GM12878 (cell line): ENCODE results near the gene HIVEP2. TPM values are rescaled to one million over a fixed set of nuclear protein-coding genes. Genes with fewer than 3 reads are reported as not detected.

Source experiments
- ATAC-seq: fragments of 200-7000 bp; cut with Tn5 transposase; 3 replicates; pipeline ENCODE4 v1.9.1; 2020; ENCODE audit warnings: mild to moderate bottlenecking, moderate library complexity
- BruUV-seq: library from RNA; stranded (reverse); fragments of 400-500 nt; replicated peaks from 2 replicates; lab custom pipeline; 2021; lab: Mats Ljungman, UMichigan
- CTCF ChIA-PET: fragments of 300-600 bp; sonication (Branson Sonifier 250); formaldehyde crosslinking; extraction: SDS; loops from one replicate; lab custom pipeline; 2021; ENCODE audit warnings: inconsistent platforms; lab: Yijun Ruan, JAX
- POLR2A ChIA-PET: fragments of 350-600 bp; formaldehyde crosslinking; extraction: SDS; loops from one replicate; lab custom pipeline; 2021; ENCODE audit warnings: inconsistent platforms; lab: Charles Lee
- RAD21 ChIA-PET: fragments of 300-600 bp; sonication (Branson Sonifier 250); formaldehyde crosslinking; loops from one replicate; lab custom pipeline; 2023; ENCODE audit warnings: antibody characterized with exemption; ENCODE audit not compliant: unreplicated experiment; lab: Charles Lee
- SMC1A ChIA-PET: fragments of 300-600 bp; sonication (Branson Sonifier 250); formaldehyde crosslinking; loops from one replicate; lab custom pipeline; 2023; ENCODE audit not compliant: unreplicated experiment, uncharacterized antibody; lab: Charles Lee
- DNase-seq: peaks from one replicate; pipeline ENCODE4 v3.0.0-alpha.2; 2011; ENCODE audit warnings: low read depth, low spot score
- FAIRE-seq: peaks from 3 replicates; lab custom pipeline; 2011; peaks lifted over from hg19 to GRCh38; lab: Jason Lieb, UNC
- H2AFZ ChIP-seq: 2 replicates; pipeline ENCODE4 v1.6.0; 2011; ENCODE audit warnings: low read depth, low read length, control low read depth; ENCODE audit not compliant: control insufficient read depth
- H3K27ac ChIP-seq: 2 replicates; pipeline ENCODE4 v1.5.1; 2011; ENCODE audit warnings: control low read depth; ENCODE audit not compliant: control insufficient read depth, insufficient read depth
- H3K27me3 ChIP-seq, 2 experiments: replicated peaks in 1 of 2; 2 replicates each; pipeline versions ENCODE4 v1.6.0 to v1.6.1; 2011; ENCODE audit warnings: low read length in 1 of 2; ENCODE audit not compliant: control insufficient read depth in 2 of 2, insufficient read depth in 2 of 2
- H3K36me3 ChIP-seq, 2 experiments: 2 replicates each; pipeline ENCODE4 v1.5.1; 2011; ENCODE audit warnings: low read length in 1 of 2; ENCODE audit not compliant: control insufficient read depth in 2 of 2, insufficient read depth in 2 of 2
- H3K4me1 ChIP-seq: 2 replicates; pipeline ENCODE4 v1.6.1; 2011; ENCODE audit warnings: mild to moderate bottlenecking, low read length, moderate library complexity, mixed read lengths; ENCODE audit not compliant: control insufficient read depth, insufficient read depth
- H3K4me2 ChIP-seq: 2 replicates; pipeline ENCODE4 v1.6.0; 2011; ENCODE audit warnings: control low read depth; ENCODE audit not compliant: control insufficient read depth, insufficient read depth
- H3K4me3 ChIP-seq: fragments of 200-600 bp; sonication (generic); 2 replicates; pipeline ENCODE4 v1.5.1; 2016
- H3K79me2 ChIP-seq: 2 replicates; pipeline ENCODE4 v1.6.0; 2011; ENCODE audit warnings: low read length; ENCODE audit not compliant: control insufficient read depth, insufficient read depth
- H3K9ac ChIP-seq: 2 replicates; pipeline ENCODE4 v1.8.0; 2011; ENCODE audit warnings: low read length, control low read depth, mixed read lengths; ENCODE audit not compliant: control insufficient read depth, insufficient read depth
- H3K9me3 ChIP-seq: replicated peaks from 3 replicates; pipeline ENCODE4 v1.5.1; 2011; ENCODE audit warnings: mild to moderate bottlenecking, low read length; ENCODE audit not compliant: control insufficient read depth, insufficient read depth
- H4K20me1 ChIP-seq: 2 replicates; pipeline ENCODE4 v1.6.0; 2011; ENCODE audit not compliant: control insufficient read depth, insufficient read depth
- KAT2A ChIP-seq: conservative IDR thresholded peaks from 2 replicates; pipeline ENCODE4 v1.6.1; 2011; ENCODE audit warnings: low read depth, low read length; ENCODE audit not compliant: control insufficient read depth
- NBN ChIP-seq: fragments of 450-650 bp; IDR thresholded peaks from 2 replicates; pipeline ENCODE4 v1.6.1; 2016
- NFYB ChIP-seq: IDR thresholded peaks from 2 replicates; pipeline ENCODE4 v1.6.1; 2011; ENCODE audit warnings: low read depth, mild to moderate bottlenecking, low read length, improper control_type of control experiment, moderate library complexity; ENCODE audit not compliant: insufficient read depth
- PAX5 ChIP-seq: IDR thresholded peaks from 2 replicates; pipeline ENCODE4 v1.6.1; 2011; ENCODE audit warnings: low read depth, low read length, borderline replicate concordance
- TCF7 ChIP-seq: IDR thresholded peaks from 2 replicates; pipeline ENCODE4 v1.6.1; 2014; ENCODE audit warnings: antibody characterized with exemption, borderline replicate concordance
- ZZZ3 ChIP-seq: IDR thresholded peaks from 2 replicates; pipeline ENCODE4 v1.6.1; 2011; ENCODE audit warnings: low read depth; ENCODE audit not compliant: control insufficient read depth, insufficient read length
- WGBS: methylation state at CpG from one replicate; pipeline ENCODE4 v1.1.6; 2016; ENCODE audit warnings: low lambda C conversion rate; ENCODE audit not compliant: insufficient replicate concordance, insufficient coverage; ENCODE audit errors: missing lambda C conversion rate; 5-methylcytosine and 5-hydroxymethylcytosine counted together
- in situ Hi-C: fragments of 300-500 bp; cut with MboI; formaldehyde crosslinking; loops from 9 replicates; pipeline ENCODE4 v1.14.3; 2018; ENCODE audit warnings: mixed read lengths
- intact Hi-C: fragments of 100-400 bp; cut with micrococcal nuclease; formaldehyde crosslinking; loops from one replicate; pipeline ENCODE4 v1.14.2; 2022; ENCODE audit not compliant: unreplicated experiment
- polyA plus RNA-seq, 11 experiments: library from polyadenylated mRNA; depleted of rRNA in 4 of 11; unstranded in 6 of 11; stranded (reverse) in 5 of 11; fragments of >200 nt; fragmentation: Nextera tagmentation in 4 of 11; fragmentation: Illumina TruSeq in 1 of 11; extraction: Ambion mirVana in 4 of 11; extraction: Trizol in 1 of 11; gene quantifications; 1 replicate in 1 of 11; 2 replicates in 10 of 11; pipeline versions ENCODE4 v1.2.1 to v1.2.3, GENCODE V29; 2011 to 2016; ENCODE audit warnings: inconsistent platforms in 2 of 11, missing spikeins in 2 of 11, low read depth in 1 of 11
- total RNA-seq, 4 experiments: library from RNA; depleted of rRNA in 3 of 4; stranded (reverse); fragments of >200 nt in 3 of 4; fragmentation: Illumina TruSeq in 1 of 4; extraction: Trizol in 1 of 4; gene quantifications; 2 replicates each; pipeline versions ENCODE4 v1.2.1 to v1.2.3, GENCODE V29; 2013 to 2021
- TF ChIP-seq, protein P1 (sequence below): IDR thresholded peaks from 2 replicates; pipeline ENCODE4 v1.6.1; 2012; ENCODE audit warnings: low read depth, low read length, improper control_type of control experiment
- TF ChIP-seq, protein P2 (sequence below): fragments of 450-650 bp; IDR thresholded peaks from 2 replicates; pipeline ENCODE4 v1.6.1; 2018; ENCODE audit warnings: mild to moderate bottlenecking, low read depth, moderate library complexity; ENCODE audit not compliant: partially characterized antibody
- TF ChIP-seq, protein P3 (sequence below): fragments of 450-650 bp; IDR thresholded peaks from 2 replicates; pipeline ENCODE4 v1.6.1; 2018; ENCODE audit warnings: borderline replicate concordance, mild to moderate bottlenecking; ENCODE audit not compliant: partially characterized antibody

Gene HIVEP2
- total and polyA plus RNA-seq, 10 of the 15 experiments (the other 5 are each of a cell fraction or from before 2014, with no cell fraction given): 1.2 to 15.7 (median 10.2) TPM

DNA sequence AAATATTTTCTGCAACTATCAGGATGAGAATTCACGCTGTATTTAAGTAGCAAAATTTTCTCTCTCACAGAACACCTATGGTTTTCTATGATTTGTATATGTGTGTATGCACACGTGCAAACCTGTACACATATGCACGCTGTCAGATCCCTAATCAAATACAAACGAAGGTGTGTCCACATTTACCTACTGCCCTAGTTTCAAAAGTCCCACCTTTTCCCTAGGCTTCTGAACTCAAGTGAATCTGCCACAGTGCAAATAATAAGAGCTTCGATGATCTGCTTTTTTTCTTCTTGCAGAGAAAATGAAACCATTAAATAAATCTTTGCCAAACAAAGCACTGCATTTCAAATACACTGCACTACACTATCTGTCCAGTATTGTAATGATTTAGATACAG lies 6.5 kb downstream of the HIVEP2 start:
- no peak for TF ChIP-seq KAT2A
- ATAC-seq (no peak), FAIRE-seq (no peak), DNase-seq (no peak)
- Histone ChIP-seq H3K9me3 (peaks cover 3% of the 10 kb centered on the region), H3K27ac (no peak overlapping the region), H3K4me1 (peaks cover 32% of the 10 kb centered on the region), H2AFZ (no peak overlapping the region), H3K79me2 (peaks cover 99% of the 10 kb centered on the region), H3K4me2 (peak overlapping the region; percentile 54), H3K36me3 (0 out of 4 replicates have a peak, but pooled peaks cover 0 to 6% of the 10 kb centered on the region in 2 experiments), H3K4me3 (0 out of 2 replicates have a peak overlapping the region, but pooled peaks have one; percentile 10), H3K9ac (no peak overlapping the region), H4K20me1 (no peaks in the 10 kb centered on the region), H3K27me3 (no peaks in the 10 kb centered on the region)
- ChIA-PET CTCF (interaction anchor here (1.0 to 2.0 kb wide), 7 partner anchors 8 to 246 kb away, joined by 3 to 5 read pairs (median 3); no protein-coding TSS in a partner anchor), SMC1A (interaction anchor here (1.1 to 11.3 kb wide), 5 partner anchors 11 to 341 kb away, joined by 3 to 75 read pairs (median 4); no protein-coding TSS in a partner anchor), POLR2A (interaction anchor here (0.5 to 6.6 kb wide), 5 partner anchors 11 to 221 kb away, joined by 3 to 27 read pairs (median 4); no protein-coding TSS in a partner anchor), RAD21 (interaction anchor here (0.8 to 6.8 kb wide), 12 partner anchors 10 to 245 kb away, joined by 3 to 51 read pairs (median 4); no protein-coding TSS in a partner anchor)
- WGBS: 59% methylated on average over 5 of the region's 5 CpGs
- in situ Hi-C loops: no loop called here
- intact Hi-C loops: no loop called here
- BruUV-seq: no TSS peak

DNA sequence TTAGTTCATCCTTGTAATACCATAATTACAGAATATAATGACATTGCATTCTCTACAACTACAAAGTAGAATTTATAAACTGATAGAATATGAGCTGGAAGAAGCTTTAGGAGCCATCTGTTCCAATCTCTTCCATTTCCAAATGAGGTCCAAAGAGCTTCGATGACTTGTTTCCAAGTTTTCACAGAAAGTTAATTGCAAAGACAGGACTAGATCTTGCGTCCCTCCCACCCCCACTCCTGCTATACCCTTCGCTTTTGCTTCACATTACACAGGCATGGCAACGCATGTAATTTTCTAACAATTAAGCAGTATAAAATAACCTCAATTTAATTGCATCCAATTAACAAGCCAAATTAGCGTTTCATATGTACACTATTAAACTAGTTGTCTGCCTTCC lies 7.0 kb downstream of the HIVEP2 start:
- Histone ChIP-seq H3K36me3 (0 out of 4 replicates have a peak, but pooled peaks cover 0 to 6% of the 10 kb centered on the region in 2 experiments), H3K27me3 (no peaks in the 10 kb centered on the region), H2AFZ (no peak overlapping the region), H3K4me2 (no peak overlapping the region; the same call in 1 of the 2 replicates), H4K20me1 (no peaks in the 10 kb centered on the region), H3K27ac (no peak overlapping the region), H3K79me2 (peaks cover 99% of the 10 kb centered on the region), H3K4me1 (peaks cover 36% of the 10 kb centered on the region), H3K9ac (no peak overlapping the region), H3K9me3 (peaks cover 3% of the 10 kb centered on the region), H3K4me3 (no peak overlapping the region)
- in situ Hi-C loops (no loop called here), intact Hi-C loops (no loop called here)
- POLR2A ChIA-PET: interaction anchor here (0.6 to 6.6 kb wide), 5 partner anchors 11 to 55 kb away, joined by 3 to 27 read pairs (median 4); no protein-coding TSS in a partner anchor
- RAD21 ChIA-PET: interaction anchor here (1.3 to 6.8 kb wide), 8 partner anchors 10 to 245 kb away, joined by 4 to 51 read pairs (median 7); no protein-coding TSS in a partner anchor
- no TSS peak for BruUV-seq
- DNase-seq (no peak), ATAC-seq (no peak), FAIRE-seq (no peak)
- SMC1A ChIA-PET: interaction anchor here (0.9 to 11.3 kb wide), 6 partner anchors 11 to 72 kb away, joined by 3 to 75 read pairs (median 4); no protein-coding TSS in a partner anchor
- CTCF ChIA-PET: interaction anchor here (1.3 to 2.0 kb wide), 5 partner anchors 14 to 102 kb away, joined by 3 to 5 read pairs (median 4); no protein-coding TSS in a partner anchor
- 95% methylated on average over 5 of the region's 5 CpGs for WGBS
- TF ChIP-seq TCF7 (no peak), PAX5 (no peak), NFYB (no peak), ZZZ3 (no peak), NBN (no peak)
- TF ChIP-seq, protein P1, sequence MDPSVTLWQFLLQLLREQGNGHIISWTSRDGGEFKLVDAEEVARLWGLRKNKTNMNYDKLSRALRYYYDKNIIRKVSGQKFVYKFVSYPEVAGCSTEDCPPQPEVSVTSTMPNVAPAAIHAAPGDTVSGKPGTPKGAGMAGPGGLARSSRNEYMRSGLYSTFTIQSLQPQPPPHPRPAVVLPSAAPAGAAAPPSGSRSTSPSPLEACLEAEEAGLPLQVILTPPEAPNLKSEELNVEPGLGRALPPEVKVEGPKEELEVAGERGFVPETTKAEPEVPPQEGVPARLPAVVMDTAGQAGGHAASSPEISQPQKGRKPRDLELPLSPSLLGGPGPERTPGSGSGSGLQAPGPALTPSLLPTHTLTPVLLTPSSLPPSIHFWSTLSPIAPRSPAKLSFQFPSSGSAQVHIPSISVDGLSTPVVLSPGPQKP: no peak
- TF ChIP-seq, protein P2, sequence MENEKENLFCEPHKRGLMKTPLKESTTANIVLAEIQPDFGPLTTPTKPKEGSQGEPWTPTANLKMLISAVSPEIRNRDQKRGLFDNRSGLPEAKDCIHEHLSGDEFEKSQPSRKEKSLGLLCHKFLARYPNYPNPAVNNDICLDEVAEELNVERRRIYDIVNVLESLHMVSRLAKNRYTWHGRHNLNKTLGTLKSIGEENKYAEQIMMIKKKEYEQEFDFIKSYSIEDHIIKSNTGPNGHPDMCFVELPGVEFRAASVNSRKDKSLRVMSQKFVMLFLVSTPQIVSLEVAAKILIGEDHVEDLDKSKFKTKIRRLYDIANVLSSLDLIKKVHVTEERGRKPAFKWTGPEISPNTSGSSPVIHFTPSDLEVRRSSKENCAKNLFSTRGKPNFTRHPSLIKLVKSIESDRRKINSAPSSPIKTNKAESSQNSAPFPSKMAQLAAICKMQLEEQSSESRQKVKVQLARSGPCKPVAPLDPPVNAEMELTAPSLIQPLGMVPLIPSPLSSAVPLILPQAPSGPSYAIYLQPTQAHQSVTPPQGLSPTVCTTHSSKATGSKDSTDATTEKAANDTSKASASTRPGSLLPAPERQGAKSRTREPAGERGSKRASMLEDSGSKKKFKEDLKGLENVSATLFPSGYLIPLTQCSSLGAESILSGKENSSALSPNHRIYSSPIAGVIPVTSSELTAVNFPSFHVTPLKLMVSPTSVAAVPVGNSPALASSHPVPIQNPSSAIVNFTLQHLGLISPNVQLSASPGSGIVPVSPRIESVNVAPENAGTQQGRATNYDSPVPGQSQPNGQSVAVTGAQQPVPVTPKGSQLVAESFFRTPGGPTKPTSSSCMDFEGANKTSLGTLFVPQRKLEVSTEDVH: no peak
- TF ChIP-seq, protein P3, sequence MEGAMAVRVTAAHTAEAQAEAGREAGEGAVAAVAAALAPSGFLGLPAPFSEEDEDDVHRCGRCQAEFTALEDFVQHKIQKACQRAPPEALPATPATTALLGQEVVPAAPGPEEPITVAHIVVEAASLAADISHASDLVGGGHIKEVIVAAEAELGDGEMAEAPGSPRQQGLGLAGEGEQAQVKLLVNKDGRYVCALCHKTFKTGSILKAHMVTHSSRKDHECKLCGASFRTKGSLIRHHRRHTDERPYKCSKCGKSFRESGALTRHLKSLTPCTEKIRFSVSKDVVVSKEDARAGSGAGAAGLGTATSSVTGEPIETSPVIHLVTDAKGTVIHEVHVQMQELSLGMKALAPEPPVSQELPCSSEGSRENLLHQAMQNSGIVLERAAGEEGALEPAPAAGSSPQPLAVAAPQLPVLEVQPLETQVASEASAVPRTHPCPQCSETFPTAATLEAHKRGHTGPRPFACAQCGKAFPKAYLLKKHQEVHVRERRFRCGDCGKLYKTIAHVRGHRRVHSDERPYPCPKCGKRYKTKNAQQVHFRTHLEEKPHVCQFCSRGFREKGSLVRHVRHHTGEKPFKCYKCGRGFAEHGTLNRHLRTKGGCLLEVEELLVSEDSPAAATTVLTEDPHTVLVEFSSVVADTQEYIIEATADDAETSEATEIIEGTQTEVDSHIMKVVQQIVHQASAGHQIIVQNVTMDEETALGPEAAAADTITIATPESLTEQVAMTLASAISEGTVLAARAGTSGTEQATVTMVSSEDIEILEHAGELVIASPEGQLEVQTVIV: no peak
